H1 (cell line): Measurements from ENCODE around the gene DENND2D. TPM values are rescaled to one million over a fixed set of nuclear protein-coding genes. Genes with fewer than 3 reads are reported as not detected.

ENCODE experiments used
- CTCF ChIA-PET: fragments of 300-600 bp; sonication (Branson Sonifier 250); formaldehyde crosslinking; loops from one replicate; lab custom pipeline; 2021; ENCODE audit not compliant: partially characterized antibody; lab: Charles Lee
- POLR2A ChIA-PET: fragments of 300-600 bp; sonication (Branson Sonifier 250); formaldehyde crosslinking; loops from one replicate; lab custom pipeline; 2021; ENCODE audit warnings: inconsistent platforms; ENCODE audit not compliant: partially characterized antibody; lab: Charles Lee
- DNase-seq, 2 experiments: peaks; one replicate each; pipeline versions ENCODE4 v3.0.0 to v3.0.0-alpha.2; 2010 to 2022; ENCODE audit warnings: low spot score in 2 of 2, low read depth in 1 of 2, mixed read lengths in 1 of 2
- FAIRE-seq: peaks from 2 replicates; lab custom pipeline; 2011; peaks lifted over from hg19 to GRCh38; lab: Jason Lieb, UNC
- H2AFZ ChIP-seq: 2 replicates; pipeline ENCODE4 v1.8.1; 2012; ENCODE audit warnings: low read length, inconsistent platforms
- H2AK5ac ChIP-seq: 2 replicates; pipeline ENCODE4 v1.6.1; 2013; ENCODE audit warnings: low read depth, low read length
- H2BK120ac ChIP-seq: replicated peaks from 2 replicates; pipeline ENCODE3; 2013; ENCODE audit warnings: low read depth, low read length, inconsistent platforms
- H2BK12ac ChIP-seq: 2 replicates; pipeline ENCODE4 v1.6.1; 2013; ENCODE audit warnings: low read depth, low read length
- H2BK15ac ChIP-seq: 2 replicates; pipeline ENCODE4 v1.6.1; 2013; ENCODE audit warnings: low read length
- H2BK20ac ChIP-seq: 2 replicates; pipeline ENCODE4 v1.6.1; 2013; ENCODE audit warnings: low read length
- H2BK5ac ChIP-seq: 2 replicates; pipeline ENCODE4 v1.6.1; 2013; ENCODE audit warnings: low read depth, low read length
- H3K14ac ChIP-seq: 2 replicates; pipeline ENCODE4 v1.6.1; 2013; ENCODE audit warnings: inconsistent platforms; ENCODE audit not compliant: insufficient read length
- H3K18ac ChIP-seq: 2 replicates; pipeline ENCODE4 v1.6.1; 2013; ENCODE audit warnings: low read length; ENCODE audit errors: extremely low read depth
- H3K23ac ChIP-seq: 2 replicates; pipeline ENCODE4 v1.6.1; 2013; ENCODE audit warnings: inconsistent platforms; ENCODE audit not compliant: insufficient read length
- H3K23me2 ChIP-seq: 2 replicates; pipeline ENCODE4 v1.6.1; 2013; ENCODE audit warnings: low read depth, low read length
- H3K27ac ChIP-seq: 2 replicates; pipeline ENCODE4 v1.6.1; 2011; ENCODE audit warnings: low read depth, low read length, inconsistent platforms
- H3K27me3 ChIP-seq, 4 experiments: replicated peaks in 1 of 4; 1 replicate in 1 of 4; 2 replicates in 3 of 4; pipeline versions ENCODE4 v1.6.1 to v1.8.1; 2011 to 2013; ENCODE audit warnings: low read length in 3 of 4, mild to moderate bottlenecking in 3 of 4, inconsistent platforms in 2 of 4, mixed read lengths in 2 of 4, moderate library complexity in 1 of 4; ENCODE audit not compliant: control insufficient read depth in 3 of 4, insufficient read depth in 3 of 4; ENCODE audit errors: extremely low read depth in 1 of 4
- H3K36me3 ChIP-seq, 4 experiments: 2 replicates each; pipeline versions ENCODE4 v1.6.1 to v1.8.1; 2011 to 2013; ENCODE audit warnings: mild to moderate bottlenecking in 4 of 4, low read length in 3 of 4, moderate library complexity in 2 of 4, control low read depth in 1 of 4, inconsistent platforms in 1 of 4; ENCODE audit not compliant: insufficient read depth in 4 of 4, control insufficient read depth in 2 of 4
- H3K4ac ChIP-seq: replicated peaks from 2 replicates; pipeline ENCODE3; 2013; ENCODE audit warnings: low read length, low read depth, mixed read lengths, inconsistent platforms; ENCODE audit not compliant: insufficient read length
- H3K4me1 ChIP-seq, 4 experiments: replicated peaks in 1 of 4; 1 replicate in 1 of 4; 2 replicates in 3 of 4; pipeline versions ENCODE4 v1.6.1 to v1.8.1; 2011 to 2013; ENCODE audit warnings: low read length in 3 of 4, inconsistent platforms in 2 of 4, mixed read lengths in 1 of 4; ENCODE audit not compliant: insufficient read depth in 4 of 4, control insufficient read depth in 3 of 4
- H3K4me2 ChIP-seq, 2 experiments: 2 replicates each; pipeline versions ENCODE4 v1.6.1 to v1.8.1; 2011 to 2013; ENCODE audit warnings: low read depth in 2 of 2, low read length in 2 of 2, control low read depth in 1 of 2, inconsistent platforms in 1 of 2, mild to moderate bottlenecking in 1 of 2; ENCODE audit not compliant: insufficient read depth in 1 of 2
- H3K4me3 ChIP-seq, 4 experiments: fragments of 200-600, 300-600 bp in 1 of 4; sonication (generic), shearing (Covaris generic), sonication (Bioruptor Twin) in 1 of 4; 2 replicates each; pipeline versions ENCODE4 v1.5.1 to v1.8.1; 2011 to 2016; ENCODE audit warnings: low read length in 4 of 4, low read depth in 3 of 4, control low read depth in 2 of 4, inconsistent platforms in 2 of 4, mild to moderate bottlenecking in 2 of 4, mixed read lengths in 1 of 4, moderate library complexity in 1 of 4; ENCODE audit not compliant: insufficient read depth in 2 of 4; ENCODE audit errors: extremely low read depth in 1 of 4
- H3K56ac ChIP-seq: replicated peaks from 2 replicates; pipeline ENCODE3; 2013; ENCODE audit warnings: low read depth, mild to moderate bottlenecking, mixed read lengths, low read length, inconsistent platforms; ENCODE audit not compliant: insufficient read length
- H3K79me1 ChIP-seq: 2 replicates; pipeline ENCODE4 v1.6.1; 2013; ENCODE audit warnings: low read depth, low read length, control low read depth
- H3K79me2 ChIP-seq, 2 experiments: 2 replicates each; pipeline versions ENCODE4 v1.6.1 to v1.8.1; 2012 to 2013; ENCODE audit warnings: low read length in 2 of 2, mild to moderate bottlenecking in 2 of 2, inconsistent platforms in 1 of 2; ENCODE audit not compliant: insufficient read depth in 2 of 2, control insufficient read depth in 1 of 2
- H3K9ac ChIP-seq, 4 experiments: replicated peaks in 1 of 4; 1 replicate in 1 of 4; 2 replicates in 3 of 4; pipeline versions ENCODE4 v1.6.1 to v1.8.1; 2011 to 2013; ENCODE audit warnings: low read depth in 3 of 4, low read length in 3 of 4, control low read depth in 2 of 4, mild to moderate bottlenecking in 2 of 4, moderate library complexity in 2 of 4, inconsistent platforms in 1 of 4; ENCODE audit errors: extremely low read depth in 1 of 4
- H3K9me3 ChIP-seq, 2 experiments: 2 replicates each; pipeline versions ENCODE4 v1.6.1 to v1.8.1; 2012 to 2013; ENCODE audit warnings: mild to moderate bottlenecking in 2 of 2, moderate library complexity in 2 of 2, control low read depth in 1 of 2, inconsistent platforms in 1 of 2, low read depth in 1 of 2, low read length in 1 of 2, mixed read lengths in 1 of 2; ENCODE audit not compliant: insufficient read depth in 2 of 2
- H4K20me1 ChIP-seq, 2 experiments: replicated peaks in 1 of 2; 2 replicates each; pipeline versions ENCODE3 to v1.8.1; 2011 to 2013; ENCODE audit warnings: inconsistent platforms in 2 of 2, low read length in 2 of 2, mild to moderate bottlenecking in 1 of 2; ENCODE audit not compliant: insufficient read depth in 2 of 2, control insufficient read depth in 1 of 2
- H4K5ac ChIP-seq: 2 replicates; pipeline ENCODE4 v1.6.1; 2013; ENCODE audit warnings: low read length, low read depth, mixed read lengths, inconsistent platforms; ENCODE audit not compliant: insufficient read length
- H4K8ac ChIP-seq: 2 replicates; pipeline ENCODE4 v1.8.0; 2013; ENCODE audit warnings: mild to moderate bottlenecking, moderate library complexity, low read length, inconsistent platforms; ENCODE audit not compliant: insufficient read depth; ENCODE audit errors: extremely low read depth
- H4K91ac ChIP-seq: replicated peaks from 2 replicates; pipeline ENCODE3; 2013; ENCODE audit warnings: low read length, mixed read lengths, inconsistent platforms; ENCODE audit not compliant: insufficient read length
- NRF1 ChIP-seq: IDR thresholded peaks from 2 replicates; pipeline ENCODE4 v1.6.1; 2011; ENCODE audit warnings: mild to moderate bottlenecking, low read depth, low read length, improper control_type of control experiment
- PHF8 ChIP-seq: fragments of 200-600 bp; sonication (generic); conservative IDR thresholded peaks from 2 replicates; pipeline ENCODE4 v1.7.1; 2012; ENCODE audit warnings: low read depth, mild to moderate bottlenecking, inconsistent platforms, low read length, moderate library complexity
- polyA plus RNA-seq, 7 experiments: library from polyadenylated mRNA; depleted of rRNA in 3 of 7; stranded (reverse) in 5 of 7; unstranded in 2 of 7; fragments of >200 nt in 5 of 7; fragments of 200-250 nt in 2 of 7; gene quantifications; 1 replicate in 5 of 7; 2 replicates in 1 of 7; 4 replicates in 1 of 7; pipeline versions ENCODE4 v1.2.1 to v1.2.3, GENCODE V29; 2011 to 2013; ENCODE audit warnings: missing spikeins in 2 of 7, mixed read lengths in 2 of 7
- total RNA-seq: library from RNA; stranded (reverse); fragmentation: NEBNext Ultra II Directional; extraction: Animal tissue kit (Norgen Biotek cat#: 25700); gene quantifications from 2 replicates; pipeline ENCODE4 v1.2.1, GENCODE V29; 2021

The DENND2D gene
- total and polyA plus RNA-seq, 2 of the 8 experiments (the other 6 are each of a cell fraction or from before 2014, with no cell fraction given), result 0.58 to 1.6 TPM

DNA sequence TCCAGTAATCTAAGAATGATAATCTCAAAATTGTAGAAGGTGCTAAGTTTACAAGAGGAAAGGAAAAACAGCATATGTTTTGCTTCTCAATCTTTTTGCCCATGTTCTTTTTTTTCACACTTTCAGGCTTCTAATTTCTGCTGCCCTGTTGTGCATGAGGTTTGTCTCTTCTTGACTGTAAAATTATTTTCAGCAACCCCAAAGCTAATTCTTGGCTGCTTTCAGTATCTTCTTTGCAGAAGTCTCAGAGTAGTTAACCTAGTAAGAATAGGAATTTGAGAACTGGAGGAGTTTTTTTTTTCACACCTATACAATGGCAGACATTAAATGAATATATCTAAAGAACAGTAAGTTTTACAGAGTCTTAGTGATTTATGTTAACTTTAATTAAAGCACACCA, 26.4 kb downstream of the DENND2D start:
- Histone ChIP-seq H3K9ac (no peak overlapping the region), H3K4me1 (no peaks in the 10 kb centered on the region), H3K4me3 (no peak overlapping the region), H4K20me1 (peaks cover 0 to 2% of the 10 kb centered on the region in 2 experiments), H4K5ac (no peak overlapping the region), H4K8ac (no peak overlapping the region), H3K4me2 (no peak overlapping the region), H3K4ac (no peak overlapping the region), H2AK5ac (no peak overlapping the region), H2BK120ac (no peak overlapping the region), H2AFZ (no peak overlapping the region), H2BK5ac (no peak overlapping the region), H3K27ac (no peak overlapping the region), H3K9me3 (no peaks in the 10 kb centered on the region), H2BK20ac (no peak overlapping the region), H3K23me2 (no peaks in the 10 kb centered on the region), H2BK12ac (no peak overlapping the region), H3K56ac (no peak overlapping the region), H3K18ac (no peak overlapping the region), H3K14ac (no peak overlapping the region), H2BK15ac (no peak overlapping the region), H3K27me3 (no peaks in the 10 kb centered on the region), H3K36me3 (peaks cover 0 to 14% (median 0%) of the 10 kb centered on the region in 4 experiments; a peak in 1 of 8 replicates), H3K79me2 (no peaks in the 10 kb centered on the region), H3K79me1 (no peaks in the 10 kb centered on the region), H4K91ac (no peak overlapping the region), H3K23ac (no peak overlapping the region)
- POLR2A ChIA-PET, result interaction anchor here (1.6 kb wide), 1 partner anchor 17 kb away, joined by 4 read pairs; no protein-coding TSS in a partner anchor
- CTCF ChIA-PET, result no interaction called here
- DNase-seq (no peak), FAIRE-seq (no peak)
- TF ChIP-seq NRF1, result no peak
- no peak for TF ChIP-seq PHF8
